HepG2 (cell line): Measurements from ENCODE around the gene BEAN1. TPM values are rescaled to one million over a fixed set of nuclear protein-coding genes. Genes with fewer than 3 reads are reported as not detected.

Experiments used
- CCAR2 ChIP-seq: fragments of 200-400 bp; formaldehyde crosslinking; optimal IDR thresholded peaks from 2 replicates; pipeline ENCODE3; 2018; ENCODE audit warnings: low read depth, mild to moderate bottlenecking, low read length, moderate library complexity
- EHMT2 ChIP-seq: fragments of 200-600 bp; sonication (generic); IDR thresholded peaks from 2 replicates; pipeline ENCODE4 v1.7.0; 2017; ENCODE audit warnings: antibody characterized with exemption, low read depth, low read length, borderline replicate concordance
- ESRRA ChIP-seq: sonication (generic); formaldehyde crosslinking; IDR thresholded peaks from 2 replicates; pipeline ENCODE4 v1.5.1; 2020; ENCODE audit warnings: mild to moderate bottlenecking, low read depth, missing genetic modification reagents
- KLF16 ChIP-seq, 2 experiments: sonication (generic) in 1 of 2; formaldehyde crosslinking in 1 of 2; IDR thresholded peaks; 2 replicates each; pipeline versions ENCODE4 v1.6.1 to v1.8.0; 2016 to 2023; ENCODE audit warnings: missing genetic modification reagents in 2 of 2, missing compliant biosample characterization in 1 of 2
- MAF1 ChIP-seq: sonication (generic); formaldehyde crosslinking; IDR thresholded peaks from 2 replicates; pipeline ENCODE4 v1.5.0; 2020; ENCODE audit warnings: missing genetic modification reagents, borderline replicate concordance
- MED1 ChIP-seq: sonication (generic); formaldehyde crosslinking; IDR thresholded peaks from 2 replicates; pipeline ENCODE4 v1.4.0; 2020; ENCODE audit warnings: missing genetic modification reagents
- NCOA1 ChIP-seq: sonication (generic); formaldehyde crosslinking; IDR thresholded peaks from 2 replicates; pipeline ENCODE4 v1.9.0; 2021; ENCODE audit warnings: missing genetic modification reagents
- PPARG ChIP-seq: conservative IDR thresholded peaks from 2 replicates; pipeline ENCODE4 v1.6.1; 2016; ENCODE audit warnings: missing biosample characterization, missing genetic modification reagents
- RCOR2 ChIP-seq: IDR thresholded peaks from 2 replicates; pipeline ENCODE4 v1.6.1; 2016; ENCODE audit warnings: missing biosample characterization, missing genetic modification reagents
- REPIN1 ChIP-seq: sonication (generic); formaldehyde crosslinking; IDR thresholded peaks from 2 replicates; pipeline ENCODE4 v1.8.0; 2022; ENCODE audit warnings: missing genetic modification reagents, low read depth, mild to moderate bottlenecking, borderline replicate concordance
- SMYD3 ChIP-seq: sonication (generic); formaldehyde crosslinking; IDR thresholded peaks from 2 replicates; pipeline ENCODE4 v1.8.1; 2023; ENCODE audit warnings: mild to moderate bottlenecking, missing genetic modification reagents
- SNAI1 ChIP-seq: sonication (generic); formaldehyde crosslinking; IDR thresholded peaks from 2 replicates; pipeline ENCODE4 v1.5.0; 2020; ENCODE audit warnings: mild to moderate bottlenecking, missing genetic modification reagents, borderline replicate concordance
- SRF ChIP-seq: IDR thresholded peaks from 2 replicates; pipeline ENCODE4 v1.6.1; 2011; ENCODE audit warnings: mild to moderate bottlenecking, low read depth, low read length, moderate library complexity
- ZMAT3 ChIP-seq: sonication (generic); formaldehyde crosslinking; conservative IDR thresholded peaks from 2 replicates; pipeline ENCODE4 v1.7.0; 2021; ENCODE audit warnings: missing genetic modification reagents
- ZNF30 ChIP-seq: sonication (generic); formaldehyde crosslinking; IDR thresholded peaks from 2 replicates; pipeline ENCODE4 v1.5.0; 2020; ENCODE audit warnings: mild to moderate bottlenecking, missing genetic modification reagents
- ZNF335 ChIP-seq: sonication (generic); formaldehyde crosslinking; IDR thresholded peaks from 2 replicates; pipeline ENCODE4 v1.4.0; 2020; ENCODE audit warnings: missing genetic modification reagents
- ZNF891 ChIP-seq: sonication (generic); formaldehyde crosslinking; IDR thresholded peaks from 2 replicates; pipeline ENCODE4 v1.5.0; 2020; ENCODE audit warnings: mild to moderate bottlenecking, missing genetic modification reagents
- polyA plus RNA-seq, 8 experiments: library from polyadenylated mRNA; depleted of rRNA in 3 of 8; stranded (reverse) in 7 of 8; unstranded in 1 of 8; fragments of >200 nt; fragmentation: Illumina TruSeq in 4 of 8; extraction: Trizol in 4 of 8; gene quantifications; 2 replicates each; pipeline versions ENCODE4 v1.2.1 to v1.2.3, GENCODE V29; 2011 to 2016; ENCODE audit warnings: low read depth in 4 of 8, missing spikeins in 1 of 8, mixed read lengths in 1 of 8; ENCODE audit not compliant: insufficient read depth in 1 of 8
- total RNA-seq, 5 experiments: library from RNA; depleted of rRNA; stranded (reverse); fragments of >200 nt; fragmentation: Illumina TruSeq; extraction: Trizol; gene quantifications; 2 replicates each; pipeline ENCODE4 v1.2.3, GENCODE V29; 2016; ENCODE audit warnings: low read depth in 1 of 5
- TF ChIP-seq, protein P1 (sequence below): IDR thresholded peaks from 2 replicates; pipeline ENCODE4 v1.6.1; 2016; ENCODE audit warnings: missing genetic modification reagents, missing compliant biosample characterization
- TF ChIP-seq, protein P2 (sequence below): fragments of 450-650 bp; IDR thresholded peaks from 2 replicates; pipeline ENCODE4 v1.6.1; 2017
- TF ChIP-seq, protein P3 (sequence below): sonication (generic); formaldehyde crosslinking; IDR thresholded peaks from 2 replicates; pipeline ENCODE4 v1.5.0; 2020; ENCODE audit warnings: mild to moderate bottlenecking, missing genetic modification reagents, borderline replicate concordance
- TF ChIP-seq, protein P4 (sequence below): sonication (generic); formaldehyde crosslinking; IDR thresholded peaks from 2 replicates; pipeline ENCODE4 v1.4.0; 2020; ENCODE audit warnings: mild to moderate bottlenecking, missing genetic modification reagents
- TF ChIP-seq, protein P5 (sequence below): sonication (generic); formaldehyde crosslinking; IDR thresholded peaks from 2 replicates; pipeline ENCODE4 v1.4.0; 2020; ENCODE audit warnings: mild to moderate bottlenecking, missing genetic modification reagents

Gene BEAN1
- total and polyA plus RNA-seq, 2 of the 13 experiments (the other 11 are each of a cell fraction or from before 2014, with no cell fraction given): 0.53 to 1.4 TPM

- TF ChIP-seq ZNF891 (CRISPR knock-in tag): peak; percentile 52; the same call in 1 of the 2 replicates
- TF ChIP-seq, protein P1, sequence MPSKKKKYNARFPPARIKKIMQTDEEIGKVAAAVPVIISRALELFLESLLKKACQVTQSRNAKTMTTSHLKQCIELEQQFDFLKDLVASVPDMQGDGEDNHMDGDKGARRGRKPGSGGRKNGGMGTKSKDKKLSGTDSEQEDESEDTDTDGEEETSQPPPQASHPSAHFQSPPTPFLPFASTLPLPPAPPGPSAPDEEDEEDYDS: no peak; the same call in none of the 2 replicates
- TF ChIP-seq REPIN1 (CRISPR knock-in tag): no peak
- TF ChIP-seq ESRRA: no peak
- TF ChIP-seq MED1 (CRISPR knock-in tag): peak; percentile 50; the same call in 1 of the 2 replicates
- TF ChIP-seq RCOR2 (CRISPR knock-in tag): peak; percentile 40; the same call in 1 of the 2 replicates
- TF ChIP-seq SRF: no peak
- no peak for TF ChIP-seq MAF1
- peak in 1 of 2 experiments; percentile 75; a peak in 2 of 4 replicates for TF ChIP-seq KLF16 (CRISPR knock-in tag; IDR thresholded peaks at IDR 0.05)
- no peak for TF ChIP-seq EHMT2
- TF ChIP-seq, protein P2, sequence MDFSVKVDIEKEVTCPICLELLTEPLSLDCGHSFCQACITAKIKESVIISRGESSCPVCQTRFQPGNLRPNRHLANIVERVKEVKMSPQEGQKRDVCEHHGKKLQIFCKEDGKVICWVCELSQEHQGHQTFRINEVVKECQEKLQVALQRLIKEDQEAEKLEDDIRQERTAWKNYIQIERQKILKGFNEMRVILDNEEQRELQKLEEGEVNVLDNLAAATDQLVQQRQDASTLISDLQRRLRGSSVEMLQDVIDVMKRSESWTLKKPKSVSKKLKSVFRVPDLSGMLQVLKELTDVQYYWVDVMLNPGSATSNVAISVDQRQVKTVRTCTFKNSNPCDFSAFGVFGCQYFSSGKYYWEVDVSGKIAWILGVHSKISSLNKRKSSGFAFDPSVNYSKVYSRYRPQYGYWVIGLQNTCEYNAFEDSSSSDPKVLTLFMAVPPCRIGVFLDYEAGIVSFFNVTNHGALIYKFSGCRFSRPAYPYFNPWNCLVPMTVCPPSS: no peak
- no peak for TF ChIP-seq ZNF30 (CRISPR knock-in tag)
- no peak for TF ChIP-seq SMYD3 (CRISPR knock-in tag)
- no peak; the same call in 1 of the 2 replicates for TF ChIP-seq PPARG (CRISPR knock-in tag)
- TF ChIP-seq ZNF335 (CRISPR knock-in tag): no peak
- TF ChIP-seq, protein P3, sequence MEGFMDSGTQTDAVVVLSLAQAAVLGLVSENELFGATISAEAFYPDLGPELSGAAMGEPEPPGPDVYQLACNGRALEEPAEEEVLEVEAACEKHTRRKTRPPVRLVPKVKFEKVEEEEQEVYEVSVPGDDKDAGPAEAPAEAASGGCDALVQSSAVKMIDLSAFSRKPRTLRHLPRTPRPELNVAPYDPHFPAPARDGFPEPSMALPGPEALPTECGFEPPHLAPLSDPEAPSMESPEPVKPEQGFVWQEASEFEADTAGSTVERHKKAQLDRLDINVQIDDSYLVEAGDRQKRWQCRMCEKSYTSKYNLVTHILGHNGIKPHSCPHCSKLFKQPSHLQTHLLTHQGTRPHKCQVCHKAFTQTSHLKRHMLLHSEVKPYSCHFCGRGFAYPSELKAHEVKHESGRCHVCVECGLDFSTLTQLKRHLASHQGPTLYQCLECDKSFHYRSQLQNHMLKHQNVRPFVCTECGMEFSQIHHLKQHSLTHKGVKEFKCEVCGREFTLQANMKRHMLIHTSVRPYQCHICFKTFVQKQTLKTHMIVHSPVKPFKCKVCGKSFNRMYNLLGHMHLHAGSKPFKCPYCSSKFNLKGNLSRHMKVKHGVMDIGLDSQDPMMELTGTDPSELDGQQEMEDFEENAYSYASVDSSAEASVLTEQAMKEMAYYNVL (CRISPR knock-in tag): 0 out of 2 replicates have a peak, but pooled peaks have one; percentile 26
- no peak for TF ChIP-seq CCAR2
- TF ChIP-seq NCOA1: 0 out of 2 replicates have a peak, but pooled peaks have one; percentile 25
- TF ChIP-seq SNAI1 (CRISPR knock-in tag): no peak; the same call in 1 of the 2 replicates
- TF ChIP-seq, protein P4, sequence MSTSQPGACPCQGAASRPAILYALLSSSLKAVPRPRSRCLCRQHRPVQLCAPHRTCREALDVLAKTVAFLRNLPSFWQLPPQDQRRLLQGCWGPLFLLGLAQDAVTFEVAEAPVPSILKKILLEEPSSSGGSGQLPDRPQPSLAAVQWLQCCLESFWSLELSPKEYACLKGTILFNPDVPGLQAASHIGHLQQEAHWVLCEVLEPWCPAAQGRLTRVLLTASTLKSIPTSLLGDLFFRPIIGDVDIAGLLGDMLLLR (CRISPR knock-in tag): no peak; the same call in 1 of the 2 replicates
- TF ChIP-seq, protein P5, sequence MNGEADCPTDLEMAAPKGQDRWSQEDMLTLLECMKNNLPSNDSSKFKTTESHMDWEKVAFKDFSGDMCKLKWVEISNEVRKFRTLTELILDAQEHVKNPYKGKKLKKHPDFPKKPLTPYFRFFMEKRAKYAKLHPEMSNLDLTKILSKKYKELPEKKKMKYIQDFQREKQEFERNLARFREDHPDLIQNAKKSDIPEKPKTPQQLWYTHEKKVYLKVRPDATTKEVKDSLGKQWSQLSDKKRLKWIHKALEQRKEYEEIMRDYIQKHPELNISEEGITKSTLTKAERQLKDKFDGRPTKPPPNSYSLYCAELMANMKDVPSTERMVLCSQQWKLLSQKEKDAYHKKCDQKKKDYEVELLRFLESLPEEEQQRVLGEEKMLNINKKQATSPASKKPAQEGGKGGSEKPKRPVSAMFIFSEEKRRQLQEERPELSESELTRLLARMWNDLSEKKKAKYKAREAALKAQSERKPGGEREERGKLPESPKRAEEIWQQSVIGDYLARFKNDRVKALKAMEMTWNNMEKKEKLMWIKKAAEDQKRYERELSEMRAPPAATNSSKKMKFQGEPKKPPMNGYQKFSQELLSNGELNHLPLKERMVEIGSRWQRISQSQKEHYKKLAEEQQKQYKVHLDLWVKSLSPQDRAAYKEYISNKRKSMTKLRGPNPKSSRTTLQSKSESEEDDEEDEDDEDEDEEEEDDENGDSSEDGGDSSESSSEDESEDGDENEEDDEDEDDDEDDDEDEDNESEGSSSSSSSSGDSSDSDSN: peak; percentile 67
- no peak for TF ChIP-seq ZMAT3 (CRISPR knock-in tag)
These were observed 7.7 kb downstream of the BEAN1 start (continued) for GRCh38 chr16:66434619-66435430.
